ENCODE measurements around the gene MAD1L1.

DNA sequence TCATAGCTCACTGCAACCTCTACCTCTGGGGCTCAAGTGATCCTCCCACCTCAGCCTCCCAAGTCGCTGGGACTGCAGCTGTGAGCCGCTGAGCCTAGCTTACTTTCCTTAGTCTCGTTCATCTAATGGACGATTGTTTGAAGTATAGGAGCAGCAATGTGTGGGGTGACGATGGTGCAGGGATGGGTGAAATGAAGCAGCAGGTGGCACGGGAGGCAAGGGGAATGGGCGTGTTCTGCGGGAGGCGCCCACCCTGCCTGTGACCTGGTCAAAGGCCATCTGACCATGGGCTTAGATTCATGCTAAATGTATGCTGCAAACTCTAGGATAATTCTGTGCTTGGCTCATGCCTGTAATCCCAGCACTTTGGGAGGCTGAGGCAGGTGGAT, 210.7 kb downstream of the MAD1L1 start:
- TF ChIP-seq CTCF (IDR thresholded peaks at IDR 0.05; ENCODE audit: control extremely low read depth in 1 of 3, insufficient read depth in 1 of 3, low read depth in 1 of 3, low read length in 3 of 3) (no peak), POLR2A (IDR thresholded peaks at IDR 0.05; ENCODE audit: control extremely low read depth in 1 of 2, low read depth in 2 of 2, low read length in 2 of 2) (no peak), TAF1 (IDR thresholded peaks at IDR 0.05; ENCODE audit: low read depth, low read length) (no peak), EP300 (IDR thresholded peaks at IDR 0.05; ENCODE audit: borderline replicate concordance in 1 of 2, low read depth in 2 of 2, low read length in 2 of 2) (no peak), USF2 (IDR thresholded peaks at IDR 0.05; ENCODE audit: low read length) (no peak), HDAC6 (IDR thresholded peaks at IDR 0.05; ENCODE audit: low read depth, low read length) (no peak), MAX (IDR thresholded peaks at IDR 0.05) (no peak), CHD2 (IDR thresholded peaks at IDR 0.05; ENCODE audit: low read length) (no peak), BRCA1 (IDR thresholded peaks at IDR 0.05; ENCODE audit: low read depth, low read length) (no peak), CEBPB (IDR thresholded peaks at IDR 0.05; ENCODE audit: low read depth, low read length) (no peak), SP1 (IDR thresholded peaks at IDR 0.05; ENCODE audit: low read depth, low read length) (no peak), POLR2AphosphoS5 (IDR thresholded peaks at IDR 0.05; ENCODE audit: low read depth, low read length) (no peak), EZH2 (IDR thresholded peaks at IDR 0.05; ENCODE audit: low read depth, low read length, severe bottlenecking) (no peak)
